LNCaP clone FGC (cell line): ENCODE results near the gene CCDC7.
A peak's percentile ranks its signal among the peaks of the same experiment; 100 is the strongest.

ENCODE experiments used
- DNase-seq: peaks from one replicate; pipeline ENCODE4 v3.0.0-alpha.2; 2011; ENCODE audit warnings: low read depth
- H3K4me3 ChIP-seq: 2 replicates; pipeline ENCODE4 v1.5.1; 2011; ENCODE audit warnings: mild to moderate bottlenecking, low read depth, low read length, control low read depth
- TF ChIP-seq, protein P1 (sequence below): IDR thresholded peaks from 2 replicates; pipeline ENCODE4 v1.5.1; 2012; ENCODE audit warnings: mild to moderate bottlenecking; ENCODE audit not compliant: control insufficient read depth, insufficient read depth; ENCODE audit errors: extremely low read depth

Gene CCDC7

DNA sequence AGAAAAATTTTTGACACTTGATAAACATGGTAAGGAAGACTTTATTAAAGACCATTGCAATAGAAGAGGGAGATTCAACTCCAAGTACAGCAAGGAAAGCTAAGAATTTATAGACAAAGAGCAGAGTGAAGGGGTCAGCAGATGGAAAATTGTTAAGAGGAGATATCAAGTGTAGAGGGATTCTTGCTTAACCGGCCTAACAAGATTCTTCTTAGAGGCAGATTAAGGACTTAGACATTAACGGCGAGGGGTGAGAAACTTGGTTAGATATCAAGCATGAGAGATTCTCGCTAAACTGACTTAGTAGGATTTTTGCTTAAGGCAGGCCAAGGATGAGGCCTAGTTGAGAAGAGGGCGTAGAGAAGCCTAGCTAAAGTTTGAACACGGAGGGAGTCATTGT lies 436.1 kb downstream of the CCDC7 start:
- H3K4me3 ChIP-seq, result no peak overlapping the region
- DNase-seq, result no peak
- TF ChIP-seq, protein P1, sequence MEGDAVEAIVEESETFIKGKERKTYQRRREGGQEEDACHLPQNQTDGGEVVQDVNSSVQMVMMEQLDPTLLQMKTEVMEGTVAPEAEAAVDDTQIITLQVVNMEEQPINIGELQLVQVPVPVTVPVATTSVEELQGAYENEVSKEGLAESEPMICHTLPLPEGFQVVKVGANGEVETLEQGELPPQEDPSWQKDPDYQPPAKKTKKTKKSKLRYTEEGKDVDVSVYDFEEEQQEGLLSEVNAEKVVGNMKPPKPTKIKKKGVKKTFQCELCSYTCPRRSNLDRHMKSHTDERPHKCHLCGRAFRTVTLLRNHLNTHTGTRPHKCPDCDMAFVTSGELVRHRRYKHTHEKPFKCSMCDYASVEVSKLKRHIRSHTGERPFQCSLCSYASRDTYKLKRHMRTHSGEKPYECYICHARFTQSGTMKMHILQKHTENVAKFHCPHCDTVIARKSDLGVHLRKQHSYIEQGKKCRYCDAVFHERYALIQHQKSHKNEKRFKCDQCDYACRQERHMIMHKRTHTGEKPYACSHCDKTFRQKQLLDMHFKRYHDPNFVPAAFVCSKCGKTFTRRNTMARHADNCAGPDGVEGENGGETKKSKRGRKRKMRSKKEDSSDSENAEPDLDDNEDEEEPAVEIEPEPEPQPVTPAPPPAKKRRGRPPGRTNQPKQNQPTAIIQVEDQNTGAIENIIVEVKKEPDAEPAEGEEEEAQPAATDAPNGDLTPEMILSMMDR, result no peak

DNA sequence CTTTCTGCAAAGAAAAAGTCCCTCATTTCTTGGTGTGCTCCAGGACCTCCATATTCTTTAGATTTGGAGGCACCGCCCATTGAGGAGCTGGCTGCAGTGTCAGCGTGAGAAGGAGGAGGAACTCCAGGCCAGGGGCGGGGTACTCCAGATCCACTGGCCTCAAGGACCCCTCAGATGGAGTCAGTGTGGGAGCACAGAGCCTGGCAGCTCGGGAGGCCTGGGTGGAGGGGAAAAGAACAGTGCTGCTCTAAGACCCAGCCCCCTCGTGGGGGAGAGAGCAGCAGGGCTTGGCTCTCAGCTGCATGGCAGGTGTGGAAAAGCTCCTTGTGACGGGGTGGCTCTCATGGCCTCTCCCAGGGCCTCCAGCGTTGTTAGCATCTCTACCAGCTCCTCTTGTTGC lies 441.5 kb downstream of the CCDC7 start:
- no peak for DNase-seq
- no peak overlapping the region for H3K4me3 ChIP-seq
- TF ChIP-seq, protein P1, result no peak

DNA sequence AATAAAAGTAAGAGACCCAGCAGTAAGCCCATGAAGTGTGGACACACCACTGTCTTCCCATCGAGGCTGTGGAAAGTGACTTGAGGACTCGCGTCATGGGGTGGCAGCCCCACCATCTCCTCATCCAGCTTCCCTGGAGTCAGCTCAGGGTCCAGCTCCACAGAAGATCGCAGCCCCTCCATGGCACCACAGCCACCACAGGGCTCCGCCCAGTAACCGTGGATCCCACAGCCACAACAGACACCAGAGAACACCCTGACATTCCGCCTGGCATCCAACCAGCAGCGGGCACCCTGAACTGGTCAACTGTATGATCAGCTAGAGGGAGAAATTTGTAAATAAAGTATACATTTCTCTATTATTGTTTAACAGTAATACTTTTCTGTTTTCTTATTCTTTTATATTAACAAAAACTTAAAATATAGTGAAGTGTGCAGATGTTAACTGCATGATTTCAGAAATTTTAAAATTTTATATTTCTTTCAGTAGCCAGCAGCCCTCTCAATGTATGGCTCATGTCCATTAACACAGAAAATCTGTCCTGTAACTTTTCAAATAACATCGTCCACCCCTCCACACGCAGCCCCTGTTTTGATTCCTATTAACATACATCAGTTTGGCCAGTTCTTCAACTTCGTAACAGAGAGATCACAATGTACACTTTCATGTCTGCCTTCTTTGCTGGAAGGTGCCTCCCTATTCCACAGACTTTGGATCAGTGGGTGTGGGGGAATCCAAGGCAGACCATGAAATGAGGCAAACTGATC lies 442.4 kb downstream of the CCDC7 start:
- no peak for DNase-seq
- TF ChIP-seq, protein P1, result no peak
- no peak overlapping the region for H3K4me3 ChIP-seq

DNA sequence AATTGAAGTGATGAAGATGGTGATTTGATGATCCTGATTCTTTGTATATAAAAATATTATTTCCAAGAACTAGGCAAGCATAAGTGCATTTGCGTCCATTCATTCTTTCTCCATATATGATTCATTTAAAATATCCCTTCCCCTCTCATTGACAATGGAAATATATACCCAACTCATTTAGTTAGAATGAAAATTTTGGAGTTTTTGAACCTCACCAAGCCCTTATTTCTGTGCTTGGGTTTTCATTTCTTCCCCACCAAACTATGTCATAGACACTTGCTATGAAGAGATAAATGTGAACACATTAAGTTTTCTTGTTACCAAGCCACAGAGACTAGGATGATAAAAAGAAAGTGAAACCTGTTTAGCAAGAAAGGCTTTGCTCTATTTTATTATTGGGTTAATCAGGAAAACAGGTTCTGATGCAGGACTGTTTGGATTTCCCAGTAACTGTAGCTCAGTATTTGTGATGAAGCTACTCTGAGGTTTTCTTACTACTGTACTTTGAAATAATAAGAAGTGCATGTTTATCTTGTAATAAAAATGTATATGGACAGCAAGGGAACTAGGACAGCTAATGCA lies 443.8 kb downstream of the CCDC7 start:
- DNase-seq, result peak; percentile 56
- H3K4me3 ChIP-seq, result no peak overlapping the region
- TF ChIP-seq, protein P1, result no peak

DNA sequence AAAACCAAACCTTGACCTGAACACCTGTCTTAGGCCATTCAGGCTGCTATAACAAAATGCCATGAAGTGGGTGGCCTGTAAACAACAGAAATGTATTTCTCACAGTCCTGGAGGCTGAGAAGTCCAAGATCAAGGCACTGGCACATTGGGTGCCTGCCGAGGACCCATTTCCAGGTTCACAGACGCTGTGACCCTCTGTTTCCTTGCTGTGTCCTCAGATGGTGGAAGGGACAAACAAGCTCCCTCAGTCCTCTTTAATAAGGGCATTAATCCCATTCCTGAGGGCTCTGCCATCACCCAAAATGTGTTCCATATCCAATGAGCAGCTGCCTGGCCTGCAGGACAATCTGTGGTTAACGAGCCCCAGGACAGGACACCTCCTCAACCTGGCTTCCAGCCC lies 444.5 kb downstream of the CCDC7 start:
- TF ChIP-seq, protein P1, result no peak
- no peak for DNase-seq

DNA sequence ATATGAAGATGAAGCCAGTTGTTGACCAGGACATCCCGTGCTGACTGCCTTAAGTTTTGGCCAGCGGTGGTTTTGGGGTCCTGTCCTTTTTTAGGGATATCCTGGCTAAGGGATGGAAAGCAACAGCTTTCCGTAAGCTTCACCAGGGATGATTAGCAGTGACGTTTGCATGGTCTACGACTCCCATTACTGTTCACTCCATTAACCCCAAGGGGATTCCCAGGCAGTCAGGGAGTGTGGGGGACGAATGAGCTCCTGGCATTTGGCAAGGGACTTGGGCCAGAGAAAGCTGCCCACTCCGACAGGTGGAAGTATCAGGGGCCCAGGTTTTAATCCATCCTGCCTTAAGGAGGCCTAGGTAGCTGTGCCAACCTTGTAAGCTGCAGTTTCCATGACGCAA lies 445.3 kb downstream of the CCDC7 start:
- TF ChIP-seq, protein P1, result no peak
- no peak overlapping the region for H3K4me3 ChIP-seq
- DNase-seq, result no peak

More for the DNA sequence above, 444.5 kb downstream of the CCDC7 start:
- no peak overlapping the region for H3K4me3 ChIP-seq
